IPS DF 6.9 (cell line): ENCODE results near the gene XPNPEP1.

Source experiments
- DNase-seq: peaks from one replicate; pipeline ENCODE4 v3.0.0-alpha.2; 2013; ENCODE audit warnings: low read depth, low spot score
- H3K27ac ChIP-seq: one replicate; pipeline ENCODE4 v1.5.1; 2013; ENCODE audit warnings: low read length, control low read depth
- H3K27me3 ChIP-seq: 2 replicates; pipeline ENCODE4 v1.6.1; 2013; ENCODE audit warnings: mild to moderate bottlenecking, low read length; ENCODE audit not compliant: control insufficient read depth, insufficient read depth
- H3K36me3 ChIP-seq: 2 replicates; pipeline ENCODE4 v1.6.1; 2013; ENCODE audit warnings: low read length; ENCODE audit not compliant: control insufficient read depth, insufficient read depth
- H3K4me1 ChIP-seq: 2 replicates; pipeline ENCODE4 v1.6.1; 2013; ENCODE audit warnings: low read length; ENCODE audit not compliant: control insufficient read depth, insufficient read depth
- H3K4me3 ChIP-seq: 2 replicates; pipeline ENCODE4 v1.5.1; 2013; ENCODE audit warnings: mild to moderate bottlenecking, low read length
- H3K9me3 ChIP-seq: 2 replicates; pipeline ENCODE4 v1.6.1; 2013; ENCODE audit warnings: low read length, inconsistent platforms; ENCODE audit not compliant: control insufficient read depth, insufficient read depth
- WGBS: extraction: QIAGEN DNeasy Blood & Tissue Kit; methylation state at CpG from one replicate; pipeline ENCODE4 v1.1.7; 2013; ENCODE audit warnings: mixed read lengths, missing lambda C conversion rate; ENCODE audit not compliant: insufficient read length, insufficient coverage; 5-methylcytosine and 5-hydroxymethylcytosine counted together

Gene XPNPEP1

GRCh38 chr10:109846832-109847231 lies 76.5 kb downstream of the XPNPEP1 start:
- Histone ChIP-seq H3K4me3 (no peak overlapping the region), H3K27ac (no peak overlapping the region), H3K9me3 (no peaks in the 10 kb centered on the region), H3K4me1 (no peaks in the 10 kb centered on the region), H3K27me3 (no peaks in the 10 kb centered on the region), H3K36me3 (no peaks in the 10 kb centered on the region)
- no CpG with 5 or more reads among the region's 3 CpGs for WGBS
- no peak for DNase-seq

- WGBS: no CpG with 5 or more reads among the region's 5 CpGs
- H3K36me3 ChIP-seq: no peaks in the 10 kb centered on the region
- H3K4me3 ChIP-seq: no peak overlapping the region
- DNase-seq: no peak
- no peak overlapping the region for H3K27ac ChIP-seq
- no peaks in the 10 kb centered on the region for H3K27me3 ChIP-seq
- no peaks in the 10 kb centered on the region for H3K9me3 ChIP-seq
- H3K4me1 ChIP-seq: no peaks in the 10 kb centered on the region
Observed at GRCh38 chr10:109845308-109845707, 78.0 kb downstream of the XPNPEP1 start.

- no CpG with 5 or more reads among the region's 7 CpGs for WGBS
- H3K4me1 ChIP-seq: no peaks in the 10 kb centered on the region
Observed at GRCh38 chr10:109838592-109839244, 84.6 kb downstream of the XPNPEP1 start.

GRCh38 chr10:109837384-109837783 lies 85.9 kb downstream of the XPNPEP1 start:
- Histone ChIP-seq H3K4me3 (no peak overlapping the region), H3K9me3 (no peaks in the 10 kb centered on the region), H3K27me3 (no peaks in the 10 kb centered on the region), H3K4me1 (no peaks in the 10 kb centered on the region), H3K27ac (no peak overlapping the region), H3K36me3 (no peaks in the 10 kb centered on the region)
- no CpG with 5 or more reads among the region's 4 CpGs for WGBS
- no peak for DNase-seq

More at GRCh38 chr10:109838592-109839244, 84.6 kb downstream of the XPNPEP1 start:
- Histone ChIP-seq H3K9me3 (no peaks in the 10 kb centered on the region), H3K27me3 (no peaks in the 10 kb centered on the region), H3K36me3 (no peaks in the 10 kb centered on the region), H3K27ac (no peak overlapping the region), H3K4me3 (no peak overlapping the region)
- DNase-seq: no peak

GRCh38 chr10:109835257-109835656 lies 88.1 kb downstream of the XPNPEP1 start:
- no peaks in the 10 kb centered on the region for H3K9me3 ChIP-seq
- WGBS: no CpG with 5 or more reads among the region's 1 CpG
- no peak overlapping the region for H3K27ac ChIP-seq
- H3K4me1 ChIP-seq: no peaks in the 10 kb centered on the region
- no peak overlapping the region for H3K4me3 ChIP-seq
- no peak for DNase-seq
- H3K27me3 ChIP-seq: no peaks in the 10 kb centered on the region
- no peaks in the 10 kb centered on the region for H3K36me3 ChIP-seq

- Histone ChIP-seq H3K4me1 (no peaks in the 10 kb centered on the region), H3K36me3 (no peaks in the 10 kb centered on the region), H3K4me3 (no peak overlapping the region)
Observed at GRCh38 chr10:109831846-109832245, 91.5 kb downstream of the XPNPEP1 start.

GRCh38 chr10:109824206-109824605 lies 99.1 kb downstream of the XPNPEP1 start:
- Histone ChIP-seq H3K36me3 (no peaks in the 10 kb centered on the region), H3K27ac (no peak overlapping the region), H3K9me3 (no peaks in the 10 kb centered on the region), H3K4me3 (no peak overlapping the region), H3K4me1 (no peaks in the 10 kb centered on the region), H3K27me3 (no peaks in the 10 kb centered on the region)
- no CpG with 5 or more reads among the region's 1 CpG for whole genome bisulfite sequencing
- DNase-seq: no peak

More at GRCh38 chr10:109831846-109832245, 91.5 kb downstream of the XPNPEP1 start:
- no CpG with 5 or more reads among the region's 9 CpGs for WGBS
- no peaks in the 10 kb centered on the region for H3K27me3 ChIP-seq
- DNase-seq: no peak
- no peak overlapping the region for H3K27ac ChIP-seq
- H3K9me3 ChIP-seq: no peaks in the 10 kb centered on the region

- Histone ChIP-seq H3K27ac (no peak overlapping the region), H3K4me3 (no peak overlapping the region), H3K36me3 (no peaks in the 10 kb centered on the region), H3K27me3 (no peaks in the 10 kb centered on the region), H3K4me1 (no peaks in the 10 kb centered on the region), H3K9me3 (no peaks in the 10 kb centered on the region)
- no CpG with 5 or more reads among the region's 3 CpGs for WGBS
- no peak for DNase-seq
Observed at GRCh38 chr10:109823196-109823595, 100.1 kb downstream of the XPNPEP1 start.

GRCh38 chr10:109821672-109822071 lies 101.6 kb downstream of the XPNPEP1 start:
- DNase-seq: no peak
- no peak overlapping the region for H3K27ac ChIP-seq
- no CpG with 5 or more reads among the region's 5 CpGs for WGBS
- no peaks in the 10 kb centered on the region for H3K9me3 ChIP-seq
- no peaks in the 10 kb centered on the region for H3K4me1 ChIP-seq
- no peaks in the 10 kb centered on the region for H3K36me3 ChIP-seq
- H3K27me3 ChIP-seq: no peaks in the 10 kb centered on the region
- H3K4me3 ChIP-seq: no peak overlapping the region

- Histone ChIP-seq H3K27me3 (no peaks in the 10 kb centered on the region), H3K4me1 (no peaks in the 10 kb centered on the region), H3K27ac (no peak overlapping the region), H3K9me3 (no peaks in the 10 kb centered on the region), H3K4me3 (no peak overlapping the region), H3K36me3 (no peaks in the 10 kb centered on the region)
- WGBS: no CpG with 5 or more reads among the region's 7 CpGs
- DNase-seq: no peak
Observed at GRCh38 chr10:109820620-109821405, 102.5 kb downstream of the XPNPEP1 start.
